IMR-90 (cell line): ENCODE results near the gene STRN. TPM values are rescaled to one million over a fixed set of nuclear protein-coding genes. Genes with fewer than 3 reads are reported as not detected.

Experiments used
- ATAC-seq: fragments of 200-7000 bp; cut with Tn5 transposase; 2 replicates; pipeline ENCODE4 v1.9.1; 2020; ENCODE audit warnings: low read depth, mild to moderate bottlenecking, moderate library complexity
- BruUV-seq: library from RNA; stranded (reverse); fragments of 400-500 nt; replicated peaks from 2 replicates; lab custom pipeline; 2021; lab: Mats Ljungman, UMichigan
- CTCF ChIA-PET: fragments of 300-600 bp; formaldehyde crosslinking; extraction: SDS; loops from one replicate; lab custom pipeline; 2021; ENCODE audit warnings: antibody characterized with exemption; lab: Yijun Ruan, JAX
- POLR2A ChIA-PET: fragments of 300-600 bp; sonication (Branson Sonifier 250); formaldehyde crosslinking; loops from one replicate; lab custom pipeline; 2022; ENCODE audit warnings: antibody characterized with exemption; ENCODE audit not compliant: unreplicated experiment; lab: Charles Lee
- DNase-seq: peaks from one replicate; pipeline ENCODE4 v3.0.0; 2013
- H2AFZ ChIP-seq: replicated peaks from 2 replicates; pipeline ENCODE3; 2013; ENCODE audit warnings: low read length, mild to moderate bottlenecking; ENCODE audit not compliant: poor library complexity
- H2AK5ac ChIP-seq: 2 replicates; pipeline ENCODE4 v1.6.1; 2013; ENCODE audit warnings: low read depth, low read length, inconsistent platforms
- H2AK9ac ChIP-seq: replicated peaks from 2 replicates; pipeline ENCODE3; 2013; ENCODE audit warnings: mild to moderate bottlenecking, low read depth, low read length, moderate library complexity; ENCODE audit not compliant: poor library complexity
- H2BK120ac ChIP-seq: 2 replicates; pipeline ENCODE4 v1.6.1; 2013; ENCODE audit warnings: low read depth, low read length, inconsistent platforms
- H2BK15ac ChIP-seq: 3 replicates; pipeline ENCODE4 v1.6.1; 2013; ENCODE audit warnings: low read depth, low read length, inconsistent platforms
- H2BK20ac ChIP-seq: 2 replicates; pipeline ENCODE4 v1.6.1; 2013; ENCODE audit warnings: low read depth, mild to moderate bottlenecking, inconsistent platforms, low read length, moderate library complexity
- H2BK5ac ChIP-seq: 2 replicates; pipeline ENCODE4 v1.6.1; 2013; ENCODE audit warnings: mild to moderate bottlenecking, low read depth, low read length, inconsistent platforms; ENCODE audit not compliant: poor library complexity, severe bottlenecking
- H3K14ac ChIP-seq: replicated peaks from 2 replicates; pipeline ENCODE4 v1.6.1; 2013; ENCODE audit warnings: low read depth, low read length, inconsistent platforms
- H3K18ac ChIP-seq: 2 replicates; pipeline ENCODE4 v1.6.1; 2013; ENCODE audit warnings: low read depth, low read length, control low read depth
- H3K23ac ChIP-seq: 2 replicates; pipeline ENCODE4 v1.6.1; 2013; ENCODE audit warnings: low read depth, low read length, inconsistent platforms
- H3K27ac ChIP-seq: 2 replicates; pipeline ENCODE4 v1.5.1; 2013; ENCODE audit warnings: mild to moderate bottlenecking, control low read depth, low read length; ENCODE audit not compliant: insufficient read depth
- H3K27me3 ChIP-seq: 2 replicates; pipeline ENCODE4 v1.6.1; 2013; ENCODE audit warnings: low read length; ENCODE audit not compliant: control insufficient read depth, insufficient read depth
- H3K36me3 ChIP-seq: 2 replicates; pipeline ENCODE4 v1.6.1; 2013; ENCODE audit warnings: low read length, mixed read lengths; ENCODE audit not compliant: control insufficient read depth, insufficient read depth
- H3K4ac ChIP-seq: 2 replicates; pipeline ENCODE4 v1.6.1; 2013; ENCODE audit warnings: low read depth, low read length, inconsistent platforms
- H3K4me1 ChIP-seq: 2 replicates; pipeline ENCODE4 v1.6.1; 2013; ENCODE audit warnings: low read length, mixed read lengths; ENCODE audit not compliant: control insufficient read depth, insufficient read depth
- H3K4me2 ChIP-seq: 2 replicates; pipeline ENCODE4 v1.6.1; 2013; ENCODE audit warnings: low read depth, mild to moderate bottlenecking, control low read depth, low read length, moderate library complexity
- H3K4me3 ChIP-seq: 2 replicates; pipeline ENCODE4 v1.5.1; 2013; ENCODE audit warnings: low read depth, mild to moderate bottlenecking, control low read depth, low read length, moderate library complexity; ENCODE audit not compliant: insufficient read depth
- H3K56ac ChIP-seq: 2 replicates; pipeline ENCODE4 v1.6.1; 2013; ENCODE audit warnings: low read length, inconsistent platforms; ENCODE audit not compliant: insufficient read depth; ENCODE audit errors: extremely low read depth
- H3K79me1 ChIP-seq, 2 experiments: 2 replicates each; pipeline ENCODE4 v1.6.1; 2013; ENCODE audit warnings: low read length in 2 of 2, inconsistent platforms in 1 of 2, low read depth in 1 of 2
- H3K9ac ChIP-seq: 2 replicates; pipeline ENCODE4 v1.6.1; 2013; ENCODE audit warnings: low read depth, low read length, control low read depth
- H3K9me1 ChIP-seq: 2 replicates; pipeline ENCODE4 v1.6.1; 2013; ENCODE audit warnings: low read length, inconsistent platforms; ENCODE audit not compliant: insufficient read depth
- H3K9me3 ChIP-seq: 2 replicates; pipeline ENCODE4 v1.6.1; 2013; ENCODE audit warnings: low read length; ENCODE audit not compliant: control insufficient read depth, insufficient read depth
- H4K20me1 ChIP-seq: 2 replicates; pipeline ENCODE4 v1.6.1; 2013; ENCODE audit warnings: low read length, inconsistent platforms; ENCODE audit not compliant: insufficient read depth
- H4K5ac ChIP-seq: 2 replicates; pipeline ENCODE4 v1.6.1; 2013; ENCODE audit warnings: mild to moderate bottlenecking, low read depth, low read length, control low read depth
- H4K8ac ChIP-seq, 2 experiments: 2 replicates each; pipeline ENCODE4 v1.6.1; 2013; ENCODE audit warnings: low read depth in 2 of 2, low read length in 2 of 2, control low read depth in 1 of 2, inconsistent platforms in 1 of 2
- H4K91ac ChIP-seq: 2 replicates; pipeline ENCODE4 v1.6.1; 2013; ENCODE audit warnings: low read depth, low read length, inconsistent platforms; ENCODE audit not compliant: insufficient read depth
- MAZ ChIP-seq: IDR thresholded peaks from 2 replicates; pipeline ENCODE4 v1.6.1; 2012; ENCODE audit warnings: low read depth, mild to moderate bottlenecking, low read length, improper control_type of control experiment, moderate library complexity, borderline replicate concordance
- MXI1 ChIP-seq: IDR thresholded peaks from 2 replicates; pipeline ENCODE4 v1.6.1; 2012; ENCODE audit warnings: low read depth, mild to moderate bottlenecking, low read length, moderate library complexity, borderline replicate concordance
- NFE2L2 ChIP-seq: fragments of 150-350 bp; IDR thresholded peaks from 2 replicates; pipeline ENCODE4 v1.6.1; 2016; ENCODE audit warnings: low read depth, mild to moderate bottlenecking, low read length
- RFX5 ChIP-seq: IDR thresholded peaks from 2 replicates; pipeline ENCODE4 v1.8.0; 2012; ENCODE audit warnings: low read depth, mild to moderate bottlenecking, low read length, moderate library complexity
- WGBS, 2 experiments: methylation state at CpG; one replicate each; pipeline versions ENCODE4 v1.1.5 to v1.1.7; 2013; ENCODE audit warnings: missing lambda C conversion rate in 2 of 2; ENCODE audit not compliant: insufficient read length in 1 of 2; ENCODE audit errors: extremely low coverage in 2 of 2; 5-methylcytosine and 5-hydroxymethylcytosine counted together
- dilution Hi-C: fragments of 300-500 bp; cut with HindIII; formaldehyde crosslinking; loops from one replicate; pipeline ENCODE4 v1.14.3; 2018; ENCODE audit warnings: low sequenced_read_pairs; ENCODE audit not compliant: unreplicated experiment
- in situ Hi-C: fragments of 300-500 bp; cut with MboI; formaldehyde crosslinking; loops from 3 replicates; pipeline ENCODE4 v1.14.3; 2019; ENCODE audit warnings: low sequenced_read_pairs, inconsistent platforms, mixed read lengths
- intact Hi-C: fragments of 100-400 bp; cut with micrococcal nuclease; formaldehyde crosslinking; loops from 2 replicates; pipeline ENCODE4 v1.10.0; 2022
- polyA plus RNA-seq, 3 experiments: library from polyadenylated mRNA; depleted of rRNA; stranded (reverse); fragments of >200 nt; gene quantifications; 2 replicates each; pipeline ENCODE4 v1.2.3, GENCODE V29; 2012; ENCODE audit warnings: low replicate concordance in 1 of 3
- total RNA-seq: library from RNA; depleted of rRNA; stranded (reverse); fragments of >200 nt; gene quantifications from 2 replicates; pipeline ENCODE4 v1.2.3, GENCODE V29; 2012
- TF ChIP-seq, protein P1 (sequence below): conservative IDR thresholded peaks from 2 replicates; pipeline ENCODE4 v1.5.1; 2012; ENCODE audit warnings: mild to moderate bottlenecking, low read depth, low read length, improper control_type of control experiment

STRN gene
- total and polyA plus RNA-seq, 2 of the 4 experiments (the other 2 are of a cell fraction): 5.1 to 23.3 TPM

DNA sequence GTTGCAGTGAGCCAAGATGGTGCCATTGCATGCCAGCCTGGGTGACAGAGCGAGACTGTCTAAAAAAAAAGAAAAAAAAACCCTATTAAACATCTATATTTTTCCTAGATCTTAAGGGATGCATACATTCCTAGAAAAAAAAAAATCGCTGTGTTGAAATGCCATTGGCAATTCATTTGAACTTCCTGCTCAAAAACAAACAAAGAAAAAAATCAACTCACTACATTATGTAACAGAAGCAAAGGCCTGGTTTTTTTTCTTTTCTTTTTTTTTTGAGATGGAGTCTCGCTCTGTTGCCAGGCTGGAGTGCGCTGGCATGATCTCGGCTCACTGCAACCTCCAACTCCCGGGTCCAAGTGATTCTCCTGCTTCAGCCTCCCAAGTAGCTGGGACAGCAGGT is 21.7 kb upstream of the STRN start:
- Histone ChIP-seq H3K9me3 (no peaks in the 10 kb centered on the region), H3K9ac (no peak overlapping the region), H3K4me2 (no peak overlapping the region), H4K8ac (no peak overlapping the region), H3K14ac (no peak overlapping the region), H3K18ac (no peak overlapping the region), H2BK15ac (no peak overlapping the region), H3K36me3 (peaks cover 9% of the 10 kb centered on the region; the same call in 1 of the 2 replicates), H3K4ac (no peak overlapping the region), H3K9me1 (no peaks in the 10 kb centered on the region), H2AFZ (no peak overlapping the region), H2BK5ac (no peak overlapping the region), H3K27ac (no peak overlapping the region), H2BK120ac (no peak overlapping the region), H4K20me1 (no peaks in the 10 kb centered on the region), H2BK20ac (no peak overlapping the region), H2AK5ac (no peak overlapping the region), H4K91ac (no peak overlapping the region), H3K79me1 (no peaks in the 10 kb centered on the region), H3K56ac (no peak overlapping the region), H3K4me1 (no peaks in the 10 kb centered on the region), H2AK9ac (no peak overlapping the region), H3K23ac (no peak overlapping the region), H4K5ac (no peak overlapping the region), H3K27me3 (no peaks in the 10 kb centered on the region), H3K4me3 (no peak overlapping the region)
- no TSS peak for BruUV-seq
- DNase-seq (no peak), ATAC-seq (no peak)
- WGBS, 2 experiments: 100% methylated on average over 2 of the region's 6 CpGs; no CpG with 5 or more reads in 1 of the 2 experiments
- intact Hi-C loops (no loop called here), in situ Hi-C loops (no loop called here), dilution Hi-C loops (no loop called here)
- ChIA-PET CTCF (no interaction called here), POLR2A (no interaction called here)
- TF ChIP-seq, protein P1, sequence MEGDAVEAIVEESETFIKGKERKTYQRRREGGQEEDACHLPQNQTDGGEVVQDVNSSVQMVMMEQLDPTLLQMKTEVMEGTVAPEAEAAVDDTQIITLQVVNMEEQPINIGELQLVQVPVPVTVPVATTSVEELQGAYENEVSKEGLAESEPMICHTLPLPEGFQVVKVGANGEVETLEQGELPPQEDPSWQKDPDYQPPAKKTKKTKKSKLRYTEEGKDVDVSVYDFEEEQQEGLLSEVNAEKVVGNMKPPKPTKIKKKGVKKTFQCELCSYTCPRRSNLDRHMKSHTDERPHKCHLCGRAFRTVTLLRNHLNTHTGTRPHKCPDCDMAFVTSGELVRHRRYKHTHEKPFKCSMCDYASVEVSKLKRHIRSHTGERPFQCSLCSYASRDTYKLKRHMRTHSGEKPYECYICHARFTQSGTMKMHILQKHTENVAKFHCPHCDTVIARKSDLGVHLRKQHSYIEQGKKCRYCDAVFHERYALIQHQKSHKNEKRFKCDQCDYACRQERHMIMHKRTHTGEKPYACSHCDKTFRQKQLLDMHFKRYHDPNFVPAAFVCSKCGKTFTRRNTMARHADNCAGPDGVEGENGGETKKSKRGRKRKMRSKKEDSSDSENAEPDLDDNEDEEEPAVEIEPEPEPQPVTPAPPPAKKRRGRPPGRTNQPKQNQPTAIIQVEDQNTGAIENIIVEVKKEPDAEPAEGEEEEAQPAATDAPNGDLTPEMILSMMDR: no peak
- TF ChIP-seq MXI1: no peak
- TF ChIP-seq RFX5: no peak
- no peak for TF ChIP-seq MAZ
- TF ChIP-seq NFE2L2: no peak
